IMR-90 (cell line): ENCODE results near the gene SLC26A11. TPM values are rescaled to one million over a fixed set of nuclear protein-coding genes. Genes with fewer than 3 reads are reported as not detected.

ENCODE experiments used
- ATAC-seq: fragments of 200-7000 bp; cut with Tn5 transposase; 2 replicates; pipeline ENCODE4 v1.9.1; 2020; ENCODE audit warnings: low read depth, mild to moderate bottlenecking, moderate library complexity
- BruUV-seq: library from RNA; stranded (reverse); fragments of 400-500 nt; replicated peaks from 2 replicates; lab custom pipeline; 2021; lab: Mats Ljungman, UMichigan
- CTCF ChIA-PET: fragments of 300-600 bp; formaldehyde crosslinking; extraction: SDS; loops from one replicate; lab custom pipeline; 2021; ENCODE audit warnings: antibody characterized with exemption; lab: Yijun Ruan, JAX
- POLR2A ChIA-PET: fragments of 300-600 bp; sonication (Branson Sonifier 250); formaldehyde crosslinking; loops from one replicate; lab custom pipeline; 2022; ENCODE audit warnings: antibody characterized with exemption; ENCODE audit not compliant: unreplicated experiment; lab: Charles Lee
- DNase-seq: peaks from one replicate; pipeline ENCODE4 v3.0.0; 2013
- H2AFZ ChIP-seq: replicated peaks from 2 replicates; pipeline ENCODE3; 2013; ENCODE audit warnings: low read length, mild to moderate bottlenecking; ENCODE audit not compliant: poor library complexity
- H2AK5ac ChIP-seq: 2 replicates; pipeline ENCODE4 v1.6.1; 2013; ENCODE audit warnings: low read depth, low read length, inconsistent platforms
- H2AK9ac ChIP-seq: replicated peaks from 2 replicates; pipeline ENCODE3; 2013; ENCODE audit warnings: mild to moderate bottlenecking, low read depth, low read length, moderate library complexity; ENCODE audit not compliant: poor library complexity
- H2BK120ac ChIP-seq: 2 replicates; pipeline ENCODE4 v1.6.1; 2013; ENCODE audit warnings: low read depth, low read length, inconsistent platforms
- H2BK15ac ChIP-seq: 3 replicates; pipeline ENCODE4 v1.6.1; 2013; ENCODE audit warnings: low read depth, low read length, inconsistent platforms
- H2BK20ac ChIP-seq: 2 replicates; pipeline ENCODE4 v1.6.1; 2013; ENCODE audit warnings: low read depth, mild to moderate bottlenecking, inconsistent platforms, low read length, moderate library complexity
- H2BK5ac ChIP-seq: 2 replicates; pipeline ENCODE4 v1.6.1; 2013; ENCODE audit warnings: mild to moderate bottlenecking, low read depth, low read length, inconsistent platforms; ENCODE audit not compliant: poor library complexity, severe bottlenecking
- H3K14ac ChIP-seq: replicated peaks from 2 replicates; pipeline ENCODE4 v1.6.1; 2013; ENCODE audit warnings: low read depth, low read length, inconsistent platforms
- H3K18ac ChIP-seq: 2 replicates; pipeline ENCODE4 v1.6.1; 2013; ENCODE audit warnings: low read depth, low read length, control low read depth
- H3K23ac ChIP-seq: 2 replicates; pipeline ENCODE4 v1.6.1; 2013; ENCODE audit warnings: low read depth, low read length, inconsistent platforms
- H3K27ac ChIP-seq: 2 replicates; pipeline ENCODE4 v1.5.1; 2013; ENCODE audit warnings: mild to moderate bottlenecking, control low read depth, low read length; ENCODE audit not compliant: insufficient read depth
- H3K27me3 ChIP-seq: 2 replicates; pipeline ENCODE4 v1.6.1; 2013; ENCODE audit warnings: low read length; ENCODE audit not compliant: control insufficient read depth, insufficient read depth
- H3K36me3 ChIP-seq: 2 replicates; pipeline ENCODE4 v1.6.1; 2013; ENCODE audit warnings: low read length, mixed read lengths; ENCODE audit not compliant: control insufficient read depth, insufficient read depth
- H3K4ac ChIP-seq: 2 replicates; pipeline ENCODE4 v1.6.1; 2013; ENCODE audit warnings: low read depth, low read length, inconsistent platforms
- H3K4me1 ChIP-seq: 2 replicates; pipeline ENCODE4 v1.6.1; 2013; ENCODE audit warnings: low read length, mixed read lengths; ENCODE audit not compliant: control insufficient read depth, insufficient read depth
- H3K4me2 ChIP-seq: 2 replicates; pipeline ENCODE4 v1.6.1; 2013; ENCODE audit warnings: low read depth, mild to moderate bottlenecking, control low read depth, low read length, moderate library complexity
- H3K4me3 ChIP-seq: 2 replicates; pipeline ENCODE4 v1.5.1; 2013; ENCODE audit warnings: low read depth, mild to moderate bottlenecking, control low read depth, low read length, moderate library complexity; ENCODE audit not compliant: insufficient read depth
- H3K56ac ChIP-seq: 2 replicates; pipeline ENCODE4 v1.6.1; 2013; ENCODE audit warnings: low read length, inconsistent platforms; ENCODE audit not compliant: insufficient read depth; ENCODE audit errors: extremely low read depth
- H3K79me1 ChIP-seq, 2 experiments: 2 replicates each; pipeline ENCODE4 v1.6.1; 2013; ENCODE audit warnings: low read length in 2 of 2, inconsistent platforms in 1 of 2, low read depth in 1 of 2
- H3K9ac ChIP-seq: 2 replicates; pipeline ENCODE4 v1.6.1; 2013; ENCODE audit warnings: low read depth, low read length, control low read depth
- H3K9me1 ChIP-seq: 2 replicates; pipeline ENCODE4 v1.6.1; 2013; ENCODE audit warnings: low read length, inconsistent platforms; ENCODE audit not compliant: insufficient read depth
- H3K9me3 ChIP-seq: 2 replicates; pipeline ENCODE4 v1.6.1; 2013; ENCODE audit warnings: low read length; ENCODE audit not compliant: control insufficient read depth, insufficient read depth
- H4K20me1 ChIP-seq: 2 replicates; pipeline ENCODE4 v1.6.1; 2013; ENCODE audit warnings: low read length, inconsistent platforms; ENCODE audit not compliant: insufficient read depth
- H4K5ac ChIP-seq: 2 replicates; pipeline ENCODE4 v1.6.1; 2013; ENCODE audit warnings: mild to moderate bottlenecking, low read depth, low read length, control low read depth
- H4K8ac ChIP-seq, 2 experiments: 2 replicates each; pipeline ENCODE4 v1.6.1; 2013; ENCODE audit warnings: low read depth in 2 of 2, low read length in 2 of 2, control low read depth in 1 of 2, inconsistent platforms in 1 of 2
- H4K91ac ChIP-seq: 2 replicates; pipeline ENCODE4 v1.6.1; 2013; ENCODE audit warnings: low read depth, low read length, inconsistent platforms; ENCODE audit not compliant: insufficient read depth
- BHLHE40 ChIP-seq: fragments of 150-350 bp; IDR thresholded peaks from 2 replicates; pipeline ENCODE4 v1.6.1; 2016; ENCODE audit warnings: mild to moderate bottlenecking, low read depth, low read length
- CEBPB ChIP-seq: IDR thresholded peaks from 2 replicates; pipeline ENCODE4 v1.6.1; 2012; ENCODE audit warnings: low read depth, low read length, improper control_type of control experiment
- CHD1 ChIP-seq: IDR thresholded peaks from 2 replicates; pipeline ENCODE4 v1.6.1; 2012; ENCODE audit warnings: low read depth, low read length, improper control_type of control experiment
- FOS ChIP-seq: fragments of 150-350 bp; IDR thresholded peaks from 2 replicates; pipeline ENCODE4 v1.6.1; 2016; ENCODE audit warnings: low read depth, low read length
- MAFK ChIP-seq: IDR thresholded peaks from 2 replicates; pipeline ENCODE4 v1.6.1; 2012; ENCODE audit warnings: low read depth, low read length, improper control_type of control experiment
- MAZ ChIP-seq: IDR thresholded peaks from 2 replicates; pipeline ENCODE4 v1.6.1; 2012; ENCODE audit warnings: low read depth, mild to moderate bottlenecking, low read length, improper control_type of control experiment, moderate library complexity, borderline replicate concordance
- MXI1 ChIP-seq: IDR thresholded peaks from 2 replicates; pipeline ENCODE4 v1.6.1; 2012; ENCODE audit warnings: low read depth, mild to moderate bottlenecking, low read length, moderate library complexity, borderline replicate concordance
- NFE2L2 ChIP-seq: fragments of 150-350 bp; IDR thresholded peaks from 2 replicates; pipeline ENCODE4 v1.6.1; 2016; ENCODE audit warnings: low read depth, mild to moderate bottlenecking, low read length
- POLR2A ChIP-seq: IDR thresholded peaks from 2 replicates; pipeline ENCODE4 v1.6.1; 2012; ENCODE audit warnings: mild to moderate bottlenecking, low read depth, low read length
- RAD21 ChIP-seq: IDR thresholded peaks from 2 replicates; pipeline ENCODE4 v1.6.1; 2012; ENCODE audit warnings: low read length, improper control_type of control experiment
- RCOR1 ChIP-seq: IDR thresholded peaks from 2 replicates; pipeline ENCODE4 v1.6.1; 2012; ENCODE audit warnings: mild to moderate bottlenecking, low read length, improper control_type of control experiment; ENCODE audit not compliant: insufficient replicate concordance
- RFX5 ChIP-seq: IDR thresholded peaks from 2 replicates; pipeline ENCODE4 v1.8.0; 2012; ENCODE audit warnings: low read depth, mild to moderate bottlenecking, low read length, moderate library complexity
- SMC3 ChIP-seq: fragments of 150-350 bp; IDR thresholded peaks from 2 replicates; pipeline ENCODE4 v1.6.1; 2016; ENCODE audit warnings: low read depth, mild to moderate bottlenecking, antibody characterized with exemption, low read length, moderate library complexity
- USF2 ChIP-seq: fragments of 150-350 bp; IDR thresholded peaks from 2 replicates; pipeline ENCODE4 v1.6.1; 2017; ENCODE audit warnings: mild to moderate bottlenecking, antibody characterized with exemption, low read length, low read depth
- WGBS, 2 experiments: methylation state at CpG; one replicate each; pipeline versions ENCODE4 v1.1.5 to v1.1.7; 2013; ENCODE audit warnings: missing lambda C conversion rate in 2 of 2; ENCODE audit not compliant: insufficient read length in 1 of 2; ENCODE audit errors: extremely low coverage in 2 of 2; 5-methylcytosine and 5-hydroxymethylcytosine counted together
- dilution Hi-C: fragments of 300-500 bp; cut with HindIII; formaldehyde crosslinking; loops from one replicate; pipeline ENCODE4 v1.14.3; 2018; ENCODE audit warnings: low sequenced_read_pairs; ENCODE audit not compliant: unreplicated experiment
- in situ Hi-C: fragments of 300-500 bp; cut with MboI; formaldehyde crosslinking; loops from 3 replicates; pipeline ENCODE4 v1.14.3; 2019; ENCODE audit warnings: low sequenced_read_pairs, inconsistent platforms, mixed read lengths
- intact Hi-C: fragments of 100-400 bp; cut with micrococcal nuclease; formaldehyde crosslinking; loops from 2 replicates; pipeline ENCODE4 v1.10.0; 2022
- polyA plus RNA-seq, 3 experiments: library from polyadenylated mRNA; depleted of rRNA; stranded (reverse); fragments of >200 nt; gene quantifications; 2 replicates each; pipeline ENCODE4 v1.2.3, GENCODE V29; 2012; ENCODE audit warnings: low replicate concordance in 1 of 3
- total RNA-seq: library from RNA; depleted of rRNA; stranded (reverse); fragments of >200 nt; gene quantifications from 2 replicates; pipeline ENCODE4 v1.2.3, GENCODE V29; 2012
- TF ChIP-seq, protein P1 (sequence below): conservative IDR thresholded peaks from 2 replicates; pipeline ENCODE4 v1.5.1; 2012; ENCODE audit warnings: mild to moderate bottlenecking, low read depth, low read length, improper control_type of control experiment
- TF ChIP-seq, protein P2 (sequence below): fragments of 150-350 bp; IDR thresholded peaks from 2 replicates; pipeline ENCODE4 v1.6.1; 2016; ENCODE audit warnings: low read depth, mild to moderate bottlenecking, low read length, moderate library complexity, borderline replicate concordance

Gene SLC26A11
- total and polyA plus RNA-seq, 2 of the 4 experiments (the other 2 are of a cell fraction), result 3.2 to 15.6 TPM

DNA sequence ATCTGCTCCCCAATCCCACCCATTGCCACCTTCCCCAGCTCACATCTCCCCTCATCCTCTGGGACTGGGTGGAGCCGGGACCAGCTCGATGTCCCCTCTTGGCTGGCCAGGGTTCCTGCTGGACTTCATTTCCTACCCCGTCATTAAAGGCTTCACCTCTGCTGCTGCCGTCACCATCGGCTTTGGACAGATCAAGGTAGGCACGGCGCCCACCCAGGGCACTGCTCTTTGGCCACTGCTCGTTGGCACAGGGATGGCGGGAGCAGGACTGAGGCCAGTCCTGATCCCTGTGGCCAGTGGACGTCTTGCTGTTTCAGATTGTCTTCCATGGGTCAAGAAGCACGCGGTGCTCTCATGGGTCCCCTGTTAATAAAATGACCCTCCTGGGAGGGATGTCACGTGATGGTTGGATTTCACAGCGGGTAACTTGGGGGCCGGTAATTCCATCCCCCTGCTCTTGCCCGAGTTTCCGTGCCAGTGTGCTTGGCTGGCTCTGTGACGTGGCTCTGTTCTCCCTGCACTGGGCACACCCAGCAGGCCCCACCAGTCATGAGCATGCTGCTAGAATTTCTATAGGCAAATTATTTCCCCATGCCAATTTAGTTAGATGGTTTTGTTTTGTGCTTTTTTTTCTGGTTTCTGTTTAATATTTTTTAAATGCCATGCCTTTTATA, 3.1 kb downstream of the SLC26A11 start:
- WGBS, 2 experiments, result 97% methylated on average over 13 of the region's 18 CpGs; no CpG with 5 or more reads in 1 of the 2 experiments
- Histone ChIP-seq H3K79me1 (peaks cover 4 to 46% of the 10 kb centered on the region in 2 experiments; a peak in 3 of 4 replicates), H2AK5ac (no peak overlapping the region), H2AFZ (no peak overlapping the region), H3K9ac (no peak overlapping the region), H3K18ac (no peak overlapping the region), H3K27ac (no peak overlapping the region), H3K14ac (no peak overlapping the region), H2BK15ac (no peak overlapping the region), H2BK5ac (no peak overlapping the region), H3K36me3 (peaks cover 22% of the 10 kb centered on the region), H3K4me2 (no peak overlapping the region), H3K9me3 (no peaks in the 10 kb centered on the region), H3K9me1 (peaks cover 13% of the 10 kb centered on the region), H3K23ac (no peak overlapping the region), H4K91ac (no peak overlapping the region), H4K20me1 (peaks cover 11% of the 10 kb centered on the region), H4K8ac (no peak overlapping the region), H2AK9ac (no peak overlapping the region), H3K27me3 (no peaks in the 10 kb centered on the region), H3K4ac (no peak overlapping the region), H3K4me3 (no peak overlapping the region), H2BK120ac (no peak overlapping the region), H3K4me1 (peaks cover 6% of the 10 kb centered on the region; the same call in 1 of the 2 replicates), H4K5ac (no peak overlapping the region), H3K56ac (no peak overlapping the region), H2BK20ac (no peak overlapping the region)
- TF ChIP-seq, protein P1, sequence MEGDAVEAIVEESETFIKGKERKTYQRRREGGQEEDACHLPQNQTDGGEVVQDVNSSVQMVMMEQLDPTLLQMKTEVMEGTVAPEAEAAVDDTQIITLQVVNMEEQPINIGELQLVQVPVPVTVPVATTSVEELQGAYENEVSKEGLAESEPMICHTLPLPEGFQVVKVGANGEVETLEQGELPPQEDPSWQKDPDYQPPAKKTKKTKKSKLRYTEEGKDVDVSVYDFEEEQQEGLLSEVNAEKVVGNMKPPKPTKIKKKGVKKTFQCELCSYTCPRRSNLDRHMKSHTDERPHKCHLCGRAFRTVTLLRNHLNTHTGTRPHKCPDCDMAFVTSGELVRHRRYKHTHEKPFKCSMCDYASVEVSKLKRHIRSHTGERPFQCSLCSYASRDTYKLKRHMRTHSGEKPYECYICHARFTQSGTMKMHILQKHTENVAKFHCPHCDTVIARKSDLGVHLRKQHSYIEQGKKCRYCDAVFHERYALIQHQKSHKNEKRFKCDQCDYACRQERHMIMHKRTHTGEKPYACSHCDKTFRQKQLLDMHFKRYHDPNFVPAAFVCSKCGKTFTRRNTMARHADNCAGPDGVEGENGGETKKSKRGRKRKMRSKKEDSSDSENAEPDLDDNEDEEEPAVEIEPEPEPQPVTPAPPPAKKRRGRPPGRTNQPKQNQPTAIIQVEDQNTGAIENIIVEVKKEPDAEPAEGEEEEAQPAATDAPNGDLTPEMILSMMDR, result no peak
- no peak for TF ChIP-seq POLR2A
- TF ChIP-seq, protein P2, sequence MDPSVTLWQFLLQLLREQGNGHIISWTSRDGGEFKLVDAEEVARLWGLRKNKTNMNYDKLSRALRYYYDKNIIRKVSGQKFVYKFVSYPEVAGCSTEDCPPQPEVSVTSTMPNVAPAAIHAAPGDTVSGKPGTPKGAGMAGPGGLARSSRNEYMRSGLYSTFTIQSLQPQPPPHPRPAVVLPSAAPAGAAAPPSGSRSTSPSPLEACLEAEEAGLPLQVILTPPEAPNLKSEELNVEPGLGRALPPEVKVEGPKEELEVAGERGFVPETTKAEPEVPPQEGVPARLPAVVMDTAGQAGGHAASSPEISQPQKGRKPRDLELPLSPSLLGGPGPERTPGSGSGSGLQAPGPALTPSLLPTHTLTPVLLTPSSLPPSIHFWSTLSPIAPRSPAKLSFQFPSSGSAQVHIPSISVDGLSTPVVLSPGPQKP, result no peak
- no peak for TF ChIP-seq USF2
- TF ChIP-seq BHLHE40, result no peak
- TF ChIP-seq MXI1, result no peak
- no peak for TF ChIP-seq CEBPB
- no peak for TF ChIP-seq MAFK
- TF ChIP-seq MAZ, result no peak
- no peak for TF ChIP-seq SMC3
- TF ChIP-seq RFX5, result no peak
- no peak for TF ChIP-seq RCOR1
- TF ChIP-seq NFE2L2, result no peak
- TF ChIP-seq RAD21, result no peak
- TF ChIP-seq FOS, result no peak
- TF ChIP-seq CHD1, result no peak
- POLR2A ChIA-PET, result no interaction called here
- BruUV-seq, result no TSS peak
- DNase-seq, result no peak
- in situ Hi-C loops, result no loop called here
- CTCF ChIA-PET, result no interaction called here
- intact Hi-C loops, result loop anchor here (5.0 kb wide), 1 partner anchor 39 kb away; the partner anchor contains the start of gene RNF213
- dilution Hi-C loops, result no loop called here
- no peak for ATAC-seq
